K562 (cell line): Measurements from ENCODE around the gene ZNF610. TPM values are rescaled to one million over a fixed set of nuclear protein-coding genes. Genes with fewer than 3 reads are reported as not detected.

Source experiments
- ATAC-seq: fragments of 200-7000 bp; cut with Tn5 transposase; 3 replicates; pipeline ENCODE4 v1.9.1; 2020; ENCODE audit warnings: moderate library complexity
- BruUV-seq: library from RNA; stranded (reverse); fragments of 400-500 nt; replicated peaks from 2 replicates; lab custom pipeline; 2021; lab: Mats Ljungman, UMichigan
- CTCF ChIA-PET: fragments of 300-600 bp; formaldehyde crosslinking; extraction: SDS; loops from one replicate; lab custom pipeline; 2021; ENCODE audit warnings: low intra/inter-chr PET ratio; lab: Yijun Ruan, JAX
- POLR2A ChIA-PET: fragments of 300-600, 350-650 bp; sonication (Branson Sonifier 250); formaldehyde crosslinking; extraction: SDS; loops from one replicate; lab custom pipeline; 2021; ENCODE audit warnings: antibody characterized with exemption, inconsistent platforms; lab: Yijun Ruan, JAX
- DNase-seq, 4 experiments: peaks; one replicate each; pipeline versions ENCODE4 v3.0.0 to v3.0.0-alpha.2; 2011 to 2018; ENCODE audit warnings: low spot score in 3 of 4, mixed read lengths in 3 of 4; ENCODE audit errors: extremely low read depth in 1 of 4
- FAIRE-seq: peaks from 2 replicates; lab custom pipeline; 2011; peaks lifted over from hg19 to GRCh38; lab: Jason Lieb, UNC
- H2AFZ ChIP-seq: 2 replicates; pipeline ENCODE4 v1.6.0; 2011; ENCODE audit warnings: low read depth, low read length, control low read depth, inconsistent platforms
- H3K27ac ChIP-seq: fragments of 200-600 bp; 3 replicates; pipeline ENCODE4 v1.8.0; 2011; ENCODE audit warnings: low read depth, mild to moderate bottlenecking, control low read depth, inconsistent platforms, low read length, moderate library complexity, mixed read lengths; ENCODE audit errors: extremely low read depth
- H3K27me3 ChIP-seq, 2 experiments: fragments of 300-600 bp in 1 of 2; 2 replicates in 1 of 2; 3 replicates in 1 of 2; pipeline versions ENCODE4 v1.6.0 to v1.8.0; 2011; ENCODE audit warnings: inconsistent platforms in 2 of 2, low read length in 2 of 2, mild to moderate bottlenecking in 1 of 2, mixed read lengths in 1 of 2, moderate library complexity in 1 of 2; ENCODE audit not compliant: control insufficient read depth in 2 of 2, insufficient read depth in 2 of 2
- H3K36me3 ChIP-seq: fragments of 300-600 bp; 3 replicates; pipeline ENCODE4 v1.8.0; 2011; ENCODE audit warnings: mild to moderate bottlenecking, low read length, inconsistent platforms; ENCODE audit not compliant: control insufficient read depth, insufficient read depth
- H3K4me1 ChIP-seq, 2 experiments: fragments of 200-600 bp in 1 of 2; replicated peaks in 1 of 2; 2 replicates in 1 of 2; 3 replicates in 1 of 2; pipeline versions ENCODE4 v1.5.1 to v1.8.0; 2011; ENCODE audit warnings: inconsistent platforms in 2 of 2, low read length in 2 of 2, mild to moderate bottlenecking in 1 of 2, mixed read lengths in 1 of 2, moderate library complexity in 1 of 2; ENCODE audit not compliant: control insufficient read depth in 2 of 2, insufficient read depth in 2 of 2
- H3K4me2 ChIP-seq: 2 replicates; pipeline ENCODE4 v1.6.1; 2011; ENCODE audit warnings: low read length, control low read depth, inconsistent platforms, mixed read lengths; ENCODE audit not compliant: insufficient read depth
- H3K4me3 ChIP-seq: fragments of 200-600 bp; sonication (generic), shearing (Covaris generic); 2 replicates; pipeline ENCODE4 v1.5.1; 2016; ENCODE audit warnings: control low read depth, inconsistent platforms
- H3K79me2 ChIP-seq: fragments of 200-600 bp; 3 replicates; pipeline ENCODE4 v1.8.0; 2011; ENCODE audit warnings: low read length, inconsistent platforms; ENCODE audit not compliant: control insufficient read depth, insufficient read depth
- H3K9ac ChIP-seq, 2 experiments: 2 replicates each; pipeline versions ENCODE4 v1.6.0 to v1.6.1; 2011; ENCODE audit warnings: low read depth in 2 of 2, low read length in 2 of 2, control low read depth in 1 of 2, inconsistent platforms in 1 of 2, mild to moderate bottlenecking in 1 of 2, mixed read lengths in 1 of 2; ENCODE audit not compliant: insufficient read depth in 1 of 2
- H3K9me1 ChIP-seq: one replicate; pipeline ENCODE4 v1.6.0; 2011; ENCODE audit warnings: inconsistent platforms, mild to moderate bottlenecking, low read length, moderate library complexity; ENCODE audit not compliant: control insufficient read depth, insufficient read depth
- H3K9me3 ChIP-seq: replicated peaks from 2 replicates; pipeline ENCODE4 v1.5.1; 2011; ENCODE audit warnings: low read depth, low read length, inconsistent platforms; ENCODE audit not compliant: control insufficient read depth, insufficient read depth
- H4K20me1 ChIP-seq: replicated peaks from 2 replicates; pipeline ENCODE4 v1.6.1; 2011; ENCODE audit warnings: low read length, inconsistent platforms, mixed read lengths; ENCODE audit not compliant: control insufficient read depth, insufficient read depth
- BCL6 ChIP-seq: fragments of 250-450 bp; sonication (Bioruptor Pico); IDR thresholded peaks from 2 replicates; pipeline ENCODE4 v1.4.0; 2020
- BRD9 ChIP-seq: fragments of 450-650 bp; IDR thresholded peaks from 2 replicates; pipeline ENCODE4 v1.6.1; 2018; ENCODE audit warnings: low read depth; ENCODE audit not compliant: partially characterized antibody
- POLR2AphosphoS5 ChIP-seq: IDR thresholded peaks from 2 replicates; pipeline ENCODE4 v1.6.1; 2011; ENCODE audit warnings: mild to moderate bottlenecking, low read depth, low read length, moderate library complexity; ENCODE audit not compliant: control insufficient read depth, insufficient read depth
- SAFB ChIP-seq: fragments of 200-400 bp; formaldehyde crosslinking; IDR thresholded peaks from 2 replicates; pipeline ENCODE4 v1.6.1; 2017; ENCODE audit warnings: low read depth, low read length, borderline replicate concordance
- WGBS: fragments of 100-300 bp; shearing (Covaris generic); methylation state at CpG from one replicate; pipeline ENCODE4 v1.1.6; 2016; ENCODE audit warnings: low coverage, mixed read lengths; ENCODE audit not compliant: insufficient coverage; ENCODE audit errors: missing lambda C conversion rate; 5-methylcytosine and 5-hydroxymethylcytosine counted together
- in situ Hi-C: fragments of 300-500 bp; cut with MboI; formaldehyde crosslinking; loops from 4 replicates; pipeline ENCODE4 v1.15.0; 2018; ENCODE audit warnings: inconsistent platforms, mixed read lengths
- intact Hi-C: fragments of 100-400 bp; cut with micrococcal nuclease; formaldehyde crosslinking; loops from 2 replicates; pipeline ENCODE4 v1.14.2; 2022
- polyA plus RNA-seq, 8 experiments: library from polyadenylated mRNA; depleted of rRNA in 4 of 8; stranded (reverse) in 5 of 8; unstranded in 3 of 8; fragments of >200 nt; fragmentation: Nextera tagmentation in 2 of 8; fragmentation: Illumina TruSeq in 1 of 8; extraction: Ambion mirVana in 2 of 8; extraction: Trizol in 1 of 8; gene quantifications; 2 replicates each; pipeline versions ENCODE4 v1.2.1 to v1.2.3, GENCODE V29; 2011 to 2014; ENCODE audit warnings: inconsistent platforms in 1 of 8, missing spikeins in 1 of 8
- total RNA-seq, 7 experiments: library from RNA; depleted of rRNA in 6 of 7; stranded (reverse); fragments of >200 nt in 6 of 7; fragmentation: Illumina TruSeq in 2 of 7; extraction: Trizol in 2 of 7; gene quantifications; 2 replicates each; pipeline versions ENCODE4 v1.2.1 to v1.2.3, GENCODE V29; 2011 to 2021; ENCODE audit warnings: low replicate concordance in 1 of 7
- TF ChIP-seq, protein P1 (sequence below): fragments of 450-650 bp; IDR thresholded peaks from 2 replicates; pipeline ENCODE4 v1.6.1; 2016; ENCODE audit warnings: borderline replicate concordance
- TF ChIP-seq, protein P2 (sequence below): fragments of 200-400 bp; formaldehyde crosslinking; IDR thresholded peaks from 2 replicates; pipeline ENCODE4 v1.6.1; 2017; ENCODE audit warnings: mild to moderate bottlenecking, low read depth, low read length, moderate library complexity

The ZNF610 gene
- total and polyA plus RNA-seq, 9 of the 15 experiments (the other 6 are each of a cell fraction or from before 2014, with no cell fraction given) = not detected

DNA sequence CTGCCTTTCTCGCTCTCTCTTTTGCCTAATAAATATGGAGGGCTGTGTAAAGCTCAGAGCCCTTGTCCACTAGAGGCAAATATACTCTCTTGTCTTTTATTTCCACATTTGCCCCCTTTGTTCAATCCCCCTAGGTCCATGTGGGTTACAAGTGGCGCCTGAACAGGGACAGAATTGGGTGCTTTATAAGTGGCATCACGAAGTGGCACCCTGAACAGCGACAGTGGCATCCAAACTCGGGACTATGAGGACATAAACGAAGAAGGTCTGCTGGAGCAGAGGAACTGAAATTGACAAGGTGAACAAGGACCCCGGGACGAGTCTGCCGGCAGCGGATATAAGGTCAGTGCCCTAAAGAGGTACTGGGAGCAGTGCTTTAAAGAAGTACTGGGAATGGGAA is 4.3 kb upstream of the ZNF610 start (continued):
- TF ChIP-seq BRD9 (no peak), BCL6 (CRISPR knock-in tag) (no peak)
- TF ChIP-seq, protein P1, sequence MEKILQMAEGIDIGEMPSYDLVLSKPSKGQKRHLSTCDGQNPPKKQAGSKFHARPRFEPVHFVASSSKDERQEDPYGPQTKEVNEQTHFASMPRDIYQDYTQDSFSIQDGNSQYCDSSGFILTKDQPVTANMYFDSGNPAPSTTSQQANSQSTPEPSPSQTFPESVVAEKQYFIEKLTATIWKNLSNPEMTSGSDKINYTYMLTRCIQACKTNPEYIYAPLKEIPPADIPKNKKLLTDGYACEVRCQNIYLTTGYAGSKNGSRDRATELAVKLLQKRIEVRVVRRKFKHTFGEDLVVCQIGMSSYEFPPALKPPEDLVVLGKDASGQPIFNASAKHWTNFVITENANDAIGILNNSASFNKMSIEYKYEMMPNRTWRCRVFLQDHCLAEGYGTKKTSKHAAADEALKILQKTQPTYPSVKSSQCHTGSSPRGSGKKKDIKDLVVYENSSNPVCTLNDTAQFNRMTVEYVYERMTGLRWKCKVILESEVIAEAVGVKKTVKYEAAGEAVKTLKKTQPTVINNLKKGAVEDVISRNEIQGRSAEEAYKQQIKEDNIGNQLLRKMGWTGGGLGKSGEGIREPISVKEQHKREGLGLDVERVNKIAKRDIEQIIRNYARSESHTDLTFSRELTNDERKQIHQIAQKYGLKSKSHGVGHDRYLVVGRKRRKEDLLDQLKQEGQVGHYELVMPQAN = no peak

DNA sequence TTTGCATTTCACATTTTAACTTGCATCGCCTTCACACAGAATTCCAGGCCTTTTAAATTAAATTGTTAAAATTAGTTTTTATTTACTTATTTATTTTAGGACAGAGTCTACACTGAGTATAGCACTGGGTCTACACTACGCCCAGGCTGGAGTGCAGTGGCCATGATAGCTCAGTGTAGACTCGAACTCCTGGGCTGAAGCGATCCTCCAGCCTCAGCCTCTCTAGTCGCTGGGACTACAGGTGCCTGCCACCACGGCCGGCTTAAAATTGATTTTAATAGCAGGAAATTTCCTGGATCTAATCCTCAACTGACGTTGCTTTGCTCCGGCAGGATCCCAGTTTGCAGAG is 301 bp upstream of the ZNF610 start:
- in situ Hi-C loops = no loop called here
- intact Hi-C loops = no loop called here
- TF ChIP-seq POLR2AphosphoS5 (no peak), SAFB (no peak)
- TF ChIP-seq, protein P2, sequence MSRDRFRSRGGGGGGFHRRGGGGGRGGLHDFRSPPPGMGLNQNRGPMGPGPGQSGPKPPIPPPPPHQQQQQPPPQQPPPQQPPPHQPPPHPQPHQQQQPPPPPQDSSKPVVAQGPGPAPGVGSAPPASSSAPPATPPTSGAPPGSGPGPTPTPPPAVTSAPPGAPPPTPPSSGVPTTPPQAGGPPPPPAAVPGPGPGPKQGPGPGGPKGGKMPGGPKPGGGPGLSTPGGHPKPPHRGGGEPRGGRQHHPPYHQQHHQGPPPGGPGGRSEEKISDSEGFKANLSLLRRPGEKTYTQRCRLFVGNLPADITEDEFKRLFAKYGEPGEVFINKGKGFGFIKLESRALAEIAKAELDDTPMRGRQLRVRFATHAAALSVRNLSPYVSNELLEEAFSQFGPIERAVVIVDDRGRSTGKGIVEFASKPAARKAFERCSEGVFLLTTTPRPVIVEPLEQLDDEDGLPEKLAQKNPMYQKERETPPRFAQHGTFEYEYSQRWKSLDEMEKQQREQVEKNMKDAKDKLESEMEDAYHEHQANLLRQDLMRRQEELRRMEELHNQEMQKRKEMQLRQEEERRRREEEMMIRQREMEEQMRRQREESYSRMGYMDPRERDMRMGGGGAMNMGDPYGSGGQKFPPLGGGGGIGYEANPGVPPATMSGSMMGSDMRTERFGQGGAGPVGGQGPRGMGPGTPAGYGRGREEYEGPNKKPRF = no peak
- TF ChIP-seq, all 486 proteins: peak for 0
- ChIA-PET POLR2A (no interaction called here), CTCF (no interaction called here)
- 22% methylated on average over 9 of the region's 9 CpGs for WGBS
- Histone ChIP-seq H3K27me3 (no peaks in the 10 kb centered on the region), H3K4me3 (no peak overlapping the region), H3K9me1 (no peaks in the 10 kb centered on the region), H3K36me3 (no peaks in the 10 kb centered on the region), H3K79me2 (no peaks in the 10 kb centered on the region), H3K27ac (no peak overlapping the region), H4K20me1 (no peaks in the 10 kb centered on the region), H3K9me3 (0 out of 2 replicates have a peak, but pooled peaks cover 1% of the 10 kb centered on the region), H3K4me2 (no peak overlapping the region), H2AFZ (no peak overlapping the region), H3K4me1 (peaks cover 0 to 7% of the 10 kb centered on the region in 2 experiments; a peak in 2 of 5 replicates), H3K9ac (no peak overlapping the region)
- DNase-seq = no peak
- no TSS peak for BruUV-seq
- FAIRE-seq = no peak
- ATAC-seq = no peak
